Lower lobe of right lung (tissue), 2 donors: ENCODE data around the gene STXBP3. TPM values are rescaled to one million over a fixed set of nuclear protein-coding genes. Genes with fewer than 3 reads are reported as not detected.

Experiments used
- ATAC-seq, 2 donors: fragments of 200-7000 bp; cut with Tn5 transposase; one replicate each; pipeline ENCODE4 v1.9.1; 2020 to 2022; ENCODE audit warnings: mild to moderate bottlenecking in 2 of 2, moderate library complexity in 2 of 2
- DNase-seq: peaks from one replicate; pipeline ENCODE4 v3.0.0-alpha.2; 2020
- H3K27ac ChIP-seq: fragments of 200-600 bp; one replicate; pipeline ENCODE4 v1.8.0; 2022
- H3K27me3 ChIP-seq: fragments of 200-600 bp; one replicate; pipeline ENCODE4 v1.8.0; 2022; ENCODE audit warnings: low read depth
- H3K36me3 ChIP-seq: fragments of 200-600 bp; one replicate; pipeline ENCODE4 v1.8.0; 2022; ENCODE audit warnings: mild to moderate bottlenecking
- H3K4me1 ChIP-seq: fragments of 200-600 bp; one replicate; pipeline ENCODE4 v1.8.0; 2022
- H3K4me3 ChIP-seq: fragments of 200-600 bp; one replicate; pipeline ENCODE4 v1.8.0; 2022; ENCODE audit warnings: mild to moderate bottlenecking
- H3K9me3 ChIP-seq: fragments of 200-600 bp; one replicate; pipeline ENCODE4 v1.8.0; 2022
- CTCF ChIP-seq: fragments of 200-600 bp; IDR thresholded peaks from one replicate; pipeline ENCODE4 v1.8.0; 2022; ENCODE audit warnings: antibody characterized with exemption, mild to moderate bottlenecking
- intact Hi-C: fragments of 100-400 bp; cut with DNase I; formaldehyde crosslinking; loops from one replicate; pipeline ENCODE4 v1.11.0; 2022
- total RNA-seq: library from RNA; stranded (reverse); fragmentation: NEBNext Ultra II Directional; extraction: Animal tissue kit (Norgen Biotek cat#: 25700); gene quantifications from one replicate; pipeline ENCODE4 v1.2.1, GENCODE V29; 2021
- donor health status: DM: no; HTN: yes; CAD: no; lungs with severe emphysema.

Gene STXBP3
- total RNA-seq, 1 donor from 2014 or later = 54.4 TPM

- Histone ChIP-seq H3K4me3 (no peak overlapping the region), H3K27ac (no peak overlapping the region), H3K36me3 (no peaks in the 10 kb centered on the region), H3K9me3 (no peaks in the 10 kb centered on the region), H3K4me1 (peaks cover 32% of the 10 kb centered on the region), H3K27me3 (no peaks in the 10 kb centered on the region)
- no peak for TF ChIP-seq CTCF
- ATAC-seq (no peak), DNase-seq (no peak)
- intact Hi-C loops = no loop called here
These were observed 79.7 kb downstream of the STXBP3 start for GRCh38 chr1:108826081-108826635.

GRCh38 chr1:108828074-108828961 is 81.8 kb downstream of the STXBP3 start:
- TF ChIP-seq CTCF = peak; percentile 76
- peaks cover 37% of the 10 kb centered on the region for H3K4me1 ChIP-seq
- H3K4me3 ChIP-seq = no peak overlapping the region
- DNase-seq (peak; percentile 76), ATAC-seq (peak; percentile 74 to 79)
- no peaks in the 10 kb centered on the region for H3K27me3 ChIP-seq
- intact Hi-C loops = no loop called here
- H3K9me3 ChIP-seq = no peaks in the 10 kb centered on the region
- no peaks in the 10 kb centered on the region for H3K36me3 ChIP-seq
- H3K27ac ChIP-seq = peak overlapping the region; percentile 83

GRCh38 chr1:108829498-108829916 is 83.0 kb downstream of the STXBP3 start:
- Histone ChIP-seq H3K36me3 (no peaks in the 10 kb centered on the region), H3K27ac (peak overlapping the region; percentile 83), H3K4me1 (peaks cover 37% of the 10 kb centered on the region), H3K4me3 (no peak overlapping the region), H3K9me3 (no peaks in the 10 kb centered on the region), H3K27me3 (no peaks in the 10 kb centered on the region)
- peak in 1 of 2 donors; percentile 43 for ATAC-seq
- no peak for TF ChIP-seq CTCF
- no peak for DNase-seq
- intact Hi-C loops = no loop called here

GRCh38 chr1:108830119-108831008 is 83.9 kb downstream of the STXBP3 start:
- peak; percentile 58 for DNase-seq
- intact Hi-C loops = loop anchor here (5.0 kb wide), 1 partner anchor 67 kb away; no protein-coding TSS in a partner anchor
- peak overlapping the region; percentile 18 for H3K4me3 ChIP-seq

More at GRCh38 chr1:108830119-108831008, 83.9 kb downstream of the STXBP3 start:
- Histone ChIP-seq H3K9me3 (no peaks in the 10 kb centered on the region), H3K36me3 (no peaks in the 10 kb centered on the region), H3K27me3 (no peaks in the 10 kb centered on the region), H3K4me1 (peaks cover 37% of the 10 kb centered on the region), H3K27ac (peak overlapping the region; percentile 83)
- no peak for TF ChIP-seq CTCF
- ATAC-seq = peak; percentile 73 to 84
